GM18505 (cell line): Measurements from ENCODE around the gene CEP89.
"Not testable (repeated sequence)": the region's sequence is repeated elsewhere in the genome, so short reads cannot be mapped to it uniquely, and the experiment has no call there.

ENCODE experiments used
- ATAC-seq: cut with Tn5 transposase; IDR thresholded peaks from one replicate; pipeline ENCODE4 v1.9.1; 2021; ENCODE audit not compliant: unreplicated experiment
- POLR2A ChIP-seq: IDR thresholded peaks from 4 replicates; pipeline ENCODE4 v1.6.1; 2011; ENCODE audit warnings: borderline replicate concordance; ENCODE audit not compliant: insufficient read depth, insufficient read length; ENCODE audit errors: extremely low read depth

Gene CEP89

GRCh38 chr19:32971715-32972540 is at the start of gene CEP89, which contains the start of gene FAAP24:
CEP89 (minus strand) TSS chr19:32971958; CDS start chr19:32971874, 84 bp downstream.
FAAP24 (plus strand) TSS chr19:32972242; CDS start chr19:32973197, 955 bp downstream.
- TF ChIP-seq POLR2A: peak; percentile 89
- peak; percentile 98 for ATAC-seq

GRCh38 chr19:33010891-33011290 is 39.1 kb upstream of the CEP89 start:
- ATAC-seq: not testable (repeated sequence)

- ATAC-seq: no peak
- no peak for TF ChIP-seq POLR2A
These were observed 37.0 kb upstream of the CEP89 start for GRCh38 chr19:33008738-33009137.

GRCh38 chr19:33005440-33005839 is 33.7 kb upstream of the CEP89 start:
- TF ChIP-seq POLR2A: no peak
- ATAC-seq: no peak

GRCh38 chr19:33003424-33004024 is 31.8 kb upstream of the CEP89 start:
- not testable (repeated sequence) for ATAC-seq

- not testable (repeated sequence) for ATAC-seq
These were observed 30.5 kb upstream of the CEP89 start for GRCh38 chr19:33002126-33002865.

- ATAC-seq: no peak
- TF ChIP-seq POLR2A: no peak
These were observed 29.2 kb upstream of the CEP89 start for GRCh38 chr19:33000910-33001309.

- no peak for ATAC-seq
- TF ChIP-seq POLR2A: no peak
These were observed 28.8 kb upstream of the CEP89 start for GRCh38 chr19:33000510-33000909.

- no peak for ATAC-seq
- no peak for TF ChIP-seq POLR2A
These were observed 27.0 kb upstream of the CEP89 start for GRCh38 chr19:32998722-32999121.

GRCh38 chr19:32997716-32998355 is 26.1 kb upstream of the CEP89 start:
- TF ChIP-seq POLR2A: no peak
- ATAC-seq: no peak

- not testable (repeated sequence) for ATAC-seq
These were observed 25.3 kb upstream of the CEP89 start for GRCh38 chr19:32997061-32997464.

- ATAC-seq: not testable (repeated sequence)
These were observed 24.2 kb upstream of the CEP89 start for GRCh38 chr19:32995966-32996365.

- TF ChIP-seq POLR2A: no peak
- ATAC-seq: no peak
These were observed 17.0 kb upstream of the CEP89 start for GRCh38 chr19:32988724-32989123.

- not testable (repeated sequence) for ATAC-seq
These were observed 16.5 kb upstream of the CEP89 start for GRCh38 chr19:32988254-32988653.

GRCh38 chr19:32982488-32982887 is 10.7 kb upstream of the CEP89 start:
- not testable (repeated sequence) for ATAC-seq

- ATAC-seq: not testable (repeated sequence)
These were observed 8.0 kb upstream of the CEP89 start for GRCh38 chr19:32979807-32980206.

GRCh38 chr19:32977813-32978212 is 6.1 kb upstream of the CEP89 start:
- not testable (repeated sequence) for ATAC-seq
